Activated gamma-delta T cell treated with Interleukin-2 at 50 U/mL for 16 hours (primary cell): ENCODE measurements around the gene CDKN2B-AS1.

ENCODE experiments used
- DNase-seq: peaks from one replicate; pipeline ENCODE4 v3.0.0-alpha.2; 2020

The CDKN2B-AS1 gene

DNA sequence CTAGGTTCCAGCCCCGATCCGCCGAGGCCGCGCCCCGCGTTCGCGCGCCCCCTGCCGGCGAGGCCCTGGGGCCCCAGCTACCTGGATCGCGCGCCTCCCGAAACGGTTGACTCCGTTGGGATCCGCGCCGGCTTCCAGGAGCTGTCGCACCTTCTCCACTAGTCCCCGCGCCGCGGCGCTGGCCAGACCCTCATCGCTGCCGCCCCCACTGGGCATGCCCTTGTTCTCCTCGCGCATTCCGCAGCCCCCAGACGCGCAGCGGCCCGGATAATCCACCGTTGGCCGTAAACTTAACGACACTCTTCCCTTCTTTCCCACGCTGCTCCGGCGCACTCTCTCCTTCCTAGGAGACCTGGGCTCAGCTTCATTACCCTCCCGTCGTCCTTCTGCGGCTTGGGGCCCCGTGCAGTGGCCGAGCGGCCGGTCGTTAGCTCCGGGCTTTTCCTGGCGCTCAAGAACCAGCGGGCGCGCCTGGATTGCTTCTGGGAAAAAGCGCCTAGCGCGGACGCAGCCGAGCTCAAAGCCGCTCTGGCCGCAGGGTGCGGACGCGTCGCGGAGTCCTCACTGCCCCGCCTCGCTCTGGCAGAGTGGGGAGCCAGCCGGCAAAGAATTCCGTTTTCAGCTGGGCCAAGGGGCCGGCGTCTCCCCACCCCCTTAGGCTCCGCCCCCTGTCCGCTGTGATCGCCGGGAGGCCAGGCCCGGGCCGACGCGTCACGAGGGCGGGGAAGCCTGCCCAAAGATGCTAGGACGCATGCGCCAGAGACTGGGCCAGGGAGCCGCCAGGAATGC is 14.3 kb downstream of the CDKN2B-AS1 start, which contains the start of gene CDKN2B:
Gene CDKN2B (minus strand): TSS at position 589 of the 789 bp plus-strand sequence. CDS start 352 bp downstream, at position 237.
- peak; percentile 48 for DNase-seq

DNA sequence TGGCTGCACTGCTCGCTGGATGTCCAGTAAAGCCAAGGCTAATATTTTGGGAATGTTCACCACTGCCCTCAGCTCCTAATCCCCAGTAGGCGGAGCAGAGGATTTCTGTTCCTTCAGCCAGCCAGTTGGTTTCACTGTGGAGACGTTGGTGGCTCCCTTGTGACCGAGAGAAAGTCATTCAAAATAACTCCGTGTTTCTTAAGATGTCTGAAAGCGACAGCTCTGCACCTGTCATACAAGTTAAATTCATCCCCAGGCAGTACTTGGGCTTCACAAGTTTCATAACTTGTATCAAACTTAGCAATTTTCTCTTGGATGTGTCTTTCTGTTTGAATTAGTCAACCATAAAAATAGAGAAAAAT is 14.9 kb downstream of the CDKN2B-AS1 start:
- no peak for DNase-seq

DNA sequence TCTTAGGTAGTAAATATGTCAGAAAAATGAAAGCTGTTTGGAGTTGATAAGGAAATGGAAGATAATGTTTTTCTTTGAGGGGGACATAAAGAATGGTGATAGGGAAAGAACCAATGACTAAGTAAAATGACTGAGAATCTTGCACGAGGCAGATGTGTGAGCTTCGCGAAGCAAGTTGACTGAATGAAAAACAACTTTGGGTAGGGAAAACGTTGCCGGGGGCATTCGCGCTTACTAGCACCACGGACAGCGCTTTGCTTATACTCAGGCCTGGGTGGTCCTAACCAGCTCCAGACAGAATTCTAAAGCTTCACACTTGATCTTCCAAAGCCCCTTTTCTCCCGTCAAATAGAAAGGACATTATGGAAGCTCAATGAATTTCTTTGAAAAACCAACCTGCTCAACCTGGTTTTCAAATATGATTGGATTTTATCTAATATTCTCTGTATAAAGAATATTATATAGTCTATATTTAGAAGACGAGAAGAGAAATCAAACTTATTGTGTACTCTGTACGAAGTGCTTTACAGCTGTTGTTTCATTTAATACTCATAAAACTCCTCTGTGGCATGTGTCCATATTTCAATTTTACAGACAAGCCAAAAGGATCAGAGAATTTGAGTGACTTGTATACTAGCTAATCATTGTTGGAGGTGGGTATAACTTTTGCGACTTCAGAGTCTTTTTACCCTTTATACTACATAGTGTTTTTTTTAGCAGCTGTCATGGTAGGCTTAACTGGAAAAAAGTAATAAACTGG is 16.5 kb downstream of the CDKN2B-AS1 start:
- no peak for DNase-seq

DNA sequence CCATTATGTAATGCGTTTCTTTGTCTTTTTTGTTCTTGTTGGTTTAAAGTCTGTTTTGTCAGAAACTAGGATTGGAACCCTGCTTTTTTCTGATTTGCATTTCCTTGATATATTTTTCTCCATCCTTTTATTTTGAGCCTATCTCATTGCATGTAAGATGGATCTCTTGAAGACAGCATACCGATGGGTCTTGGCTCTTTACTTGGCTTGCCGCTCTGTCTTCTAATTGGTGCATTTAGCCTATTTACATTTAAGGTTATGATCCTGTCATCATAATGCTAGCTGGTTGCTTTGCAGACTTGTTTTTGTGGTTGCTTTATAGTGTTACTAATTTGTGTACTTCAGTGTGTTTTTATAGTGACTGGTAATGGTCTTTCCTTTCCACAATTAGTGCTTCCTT is 27.8 kb downstream of the CDKN2B-AS1 start:
- DNase-seq, result no peak

DNA sequence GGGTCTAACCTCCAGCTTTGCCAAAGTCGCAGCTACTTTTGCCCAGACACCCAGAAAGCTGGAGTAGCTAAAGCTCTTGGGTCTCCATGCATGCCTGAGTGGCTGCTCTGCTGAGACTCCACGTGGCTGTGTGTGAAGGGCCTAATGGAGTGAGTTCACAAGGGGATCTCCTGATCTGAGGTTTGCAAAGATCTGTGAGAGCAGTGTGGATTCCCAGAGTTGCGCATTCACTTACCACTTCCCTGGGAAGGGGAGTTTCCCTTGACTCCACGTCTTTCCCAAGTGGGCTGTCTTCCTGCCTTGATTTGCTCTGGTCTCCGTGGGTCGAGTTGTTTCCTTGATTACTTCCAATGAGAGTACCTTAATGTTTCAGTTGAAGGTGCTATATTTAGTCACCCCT is 32.1 kb downstream of the CDKN2B-AS1 start:
- no peak for DNase-seq

DNA sequence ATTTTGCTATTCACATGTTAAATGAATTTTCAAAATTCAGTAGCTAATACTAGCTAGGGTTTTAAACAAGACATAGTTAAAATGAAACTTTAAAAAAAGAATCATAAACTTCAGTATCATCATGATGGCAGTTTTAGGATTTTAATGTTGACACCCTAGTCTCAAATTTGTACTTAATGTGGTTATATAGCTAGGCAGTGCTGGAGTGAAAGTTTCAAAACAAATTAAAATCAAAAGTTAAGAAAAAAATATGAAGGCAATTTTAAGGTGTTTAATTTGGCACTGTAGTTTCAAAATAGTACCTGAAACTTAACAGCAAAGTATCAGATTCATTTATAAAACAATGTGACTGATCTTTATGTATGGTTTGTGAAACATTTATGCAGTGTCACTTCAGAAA is 33.8 kb downstream of the CDKN2B-AS1 start:
- no peak for DNase-seq

DNA sequence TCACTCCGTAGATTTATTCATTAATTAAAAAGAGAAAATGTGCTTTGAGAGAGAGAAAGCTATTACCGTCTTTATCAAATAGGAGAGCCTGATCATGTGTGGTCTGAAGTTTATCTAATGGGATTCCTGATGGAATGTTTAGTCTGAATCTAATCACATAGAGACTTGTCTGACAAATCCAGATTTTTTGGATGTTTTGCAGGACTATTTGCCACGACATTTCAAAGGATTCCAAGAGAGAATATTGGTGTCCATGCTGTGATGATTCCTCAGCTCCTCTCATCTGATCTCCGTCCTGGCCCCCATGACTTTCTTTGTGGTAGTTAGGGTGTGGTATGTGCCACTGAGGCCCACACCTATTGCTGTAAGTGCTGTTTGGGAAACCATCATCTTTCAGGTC is 34.6 kb downstream of the CDKN2B-AS1 start:
- DNase-seq, result no peak

DNA sequence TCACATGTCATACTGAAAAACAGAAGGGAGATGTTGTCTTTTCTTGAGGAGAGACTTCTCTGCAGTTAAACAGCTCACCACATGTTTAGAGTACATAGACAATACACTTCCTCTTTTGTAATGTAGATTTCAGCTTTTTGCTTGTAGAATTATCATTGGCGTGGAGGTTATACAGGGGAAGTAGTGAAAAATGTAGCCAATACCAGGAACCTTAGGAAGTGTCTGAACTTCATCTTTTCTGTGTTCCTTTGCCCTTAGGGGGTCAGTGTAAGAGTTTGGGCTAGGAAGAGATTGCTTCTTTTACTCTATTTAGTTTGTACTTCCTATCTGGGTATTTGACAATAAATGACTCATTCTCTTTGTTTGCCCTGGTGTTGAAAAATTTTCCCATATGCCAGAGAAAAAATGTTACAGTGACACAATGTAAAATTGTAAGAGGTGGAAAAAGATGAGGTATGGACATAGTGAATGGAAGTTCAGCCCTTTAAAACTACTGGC is 35.6 kb downstream of the CDKN2B-AS1 start:
- DNase-seq, result no peak

DNA sequence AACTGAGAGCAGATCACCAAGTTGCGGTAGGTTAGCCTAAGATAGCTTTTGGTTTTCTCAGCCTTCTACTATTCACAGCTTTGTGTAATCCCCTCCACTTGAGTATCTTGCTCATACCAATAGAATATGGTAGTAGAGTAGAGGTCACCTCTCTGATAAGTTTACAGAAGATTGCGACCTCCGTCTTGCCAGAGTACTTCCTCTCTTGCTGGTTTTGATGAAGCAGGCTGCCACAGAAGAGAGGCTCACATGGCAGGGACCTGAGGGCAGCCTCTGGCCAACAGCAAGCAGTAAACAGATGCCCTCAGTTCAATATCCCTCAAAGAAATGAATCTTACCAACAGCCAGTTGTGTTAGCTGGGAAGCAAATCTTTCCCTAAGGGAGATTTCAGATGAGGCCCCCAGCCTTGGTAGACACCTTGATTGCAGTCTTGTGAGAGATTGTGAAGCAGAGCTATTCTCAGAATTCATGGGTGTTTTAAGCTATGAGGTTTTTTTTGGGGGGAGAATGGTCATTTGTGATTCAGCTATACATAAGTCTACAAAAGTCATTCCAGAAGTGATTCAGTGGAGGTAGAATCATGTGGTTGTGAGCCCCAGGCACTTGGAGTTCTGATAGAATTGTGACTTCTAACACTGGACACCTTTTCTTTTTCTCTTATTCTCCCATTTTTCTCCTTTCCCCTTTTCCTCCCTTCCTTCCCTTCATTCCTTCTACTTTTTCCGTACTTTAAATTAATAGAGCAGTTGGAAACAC is 37.2 kb downstream of the CDKN2B-AS1 start:
- DNase-seq, result no peak

DNA sequence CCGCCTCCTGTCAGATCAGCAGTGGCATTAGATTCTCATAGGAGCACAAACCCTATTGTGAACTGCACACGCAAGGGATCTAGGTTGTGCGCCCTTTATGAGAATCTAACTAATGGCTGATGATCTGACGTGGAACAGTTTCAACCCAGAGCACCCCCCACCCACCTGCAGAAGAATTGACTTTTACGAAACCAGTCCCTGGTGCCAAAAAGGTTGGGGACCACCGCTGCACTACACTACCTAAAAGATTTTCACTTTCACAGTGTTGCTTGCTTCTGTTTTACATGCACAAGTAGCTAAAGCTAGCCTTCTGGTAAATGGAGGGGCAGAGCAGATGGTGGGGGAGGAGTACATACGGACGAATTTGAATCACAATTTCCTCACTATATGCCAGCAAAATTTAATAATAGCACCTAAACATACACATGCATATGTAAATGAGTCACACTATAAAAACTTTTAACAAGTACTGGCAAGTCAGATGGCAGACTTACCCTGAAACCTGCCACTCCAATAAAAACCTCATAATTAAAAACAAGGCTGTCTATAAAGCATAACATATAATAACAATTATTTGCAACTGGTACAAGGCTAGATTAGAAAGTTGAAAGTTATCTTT is 38.5 kb downstream of the CDKN2B-AS1 start:
- no peak for DNase-seq

DNA sequence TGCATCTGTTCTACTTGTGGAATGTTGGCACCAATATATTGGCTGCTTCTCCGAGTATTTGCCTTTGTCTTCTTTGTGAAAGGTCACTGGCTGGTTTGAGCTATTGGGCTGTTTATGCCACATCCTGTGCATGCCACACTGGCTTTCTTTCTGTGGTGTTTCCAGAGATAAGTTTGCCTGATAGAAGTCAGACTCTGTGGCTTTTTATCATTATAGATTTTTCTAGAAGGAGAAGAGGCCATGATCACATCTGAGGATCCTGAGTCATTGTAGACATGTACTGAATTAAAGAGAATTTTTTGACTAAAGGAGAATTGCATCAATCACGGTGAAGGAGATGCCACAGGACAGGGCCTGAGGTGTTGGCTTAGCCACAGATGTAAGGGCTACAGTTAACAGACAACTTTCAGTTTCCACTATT is 41.0 kb downstream of the CDKN2B-AS1 start:
- no peak for DNase-seq

DNA sequence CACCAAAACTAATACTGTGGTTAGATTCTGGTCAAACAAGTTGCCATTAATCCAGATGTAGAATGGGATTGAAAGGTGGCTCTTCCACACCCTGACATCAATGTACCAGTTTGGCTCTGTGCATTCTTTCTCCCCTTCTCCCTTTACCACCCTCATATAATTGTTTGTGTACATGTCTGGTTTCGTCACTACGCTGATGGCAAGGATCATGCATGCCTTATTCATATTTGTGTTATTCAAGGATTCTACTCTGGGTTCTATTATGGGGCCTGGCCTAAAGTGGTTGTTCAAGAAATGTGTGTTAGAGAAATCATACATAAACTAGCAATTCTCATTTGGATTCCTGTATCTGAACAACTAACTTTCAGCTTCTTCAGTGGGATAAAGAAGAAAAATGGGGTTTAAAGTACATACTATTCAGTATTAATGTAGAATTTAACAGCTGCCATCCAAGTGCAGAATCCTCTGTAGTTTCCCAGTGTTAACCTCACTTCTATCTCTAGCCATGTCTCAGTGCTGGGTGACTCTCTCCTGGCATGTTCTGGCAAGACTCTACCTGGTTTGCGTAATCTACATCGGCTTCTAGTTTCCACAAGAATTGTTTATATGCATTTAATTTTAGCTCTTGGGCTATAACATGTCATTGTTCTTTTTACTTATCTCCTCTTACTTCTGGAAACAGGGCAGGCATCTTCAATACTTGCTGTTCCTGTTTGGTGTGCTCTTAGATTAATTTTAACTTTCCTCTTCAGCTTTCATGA is 42.5 kb downstream of the CDKN2B-AS1 start:
- no peak for DNase-seq

DNA sequence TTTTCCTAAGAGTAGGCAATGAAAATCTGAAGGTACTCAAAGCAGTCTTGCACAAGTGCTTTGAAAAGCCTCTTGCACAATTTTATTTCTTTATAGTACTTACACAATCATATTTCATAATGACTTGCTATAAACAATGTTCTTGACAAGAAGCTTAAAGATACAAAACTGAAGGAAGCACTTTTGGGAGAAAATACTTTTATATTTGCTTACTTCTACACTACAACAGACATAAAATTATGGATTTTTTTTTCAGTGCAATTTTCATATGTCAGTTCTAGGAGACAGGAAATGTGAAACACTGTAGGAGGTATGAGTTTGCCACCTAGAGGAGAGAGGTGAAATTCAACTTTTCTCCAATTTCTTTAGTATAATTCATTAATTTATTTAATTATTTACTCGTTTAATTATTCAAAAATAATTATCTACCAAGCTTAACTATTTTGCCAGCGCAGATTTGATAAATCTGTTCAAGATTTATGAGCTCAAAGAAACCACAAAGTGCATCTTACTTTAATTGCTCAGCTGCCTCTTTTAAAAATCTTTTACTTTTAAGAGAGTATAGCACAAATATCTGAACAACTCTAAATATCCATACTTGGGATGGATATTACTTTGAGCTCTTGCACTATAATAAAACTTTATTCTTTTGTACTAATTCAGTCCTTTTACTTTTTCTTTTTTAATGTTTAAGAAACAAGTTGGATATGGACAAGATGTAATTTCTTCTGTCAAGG is 43.5 kb downstream of the CDKN2B-AS1 start:
- DNase-seq, result no peak

DNA sequence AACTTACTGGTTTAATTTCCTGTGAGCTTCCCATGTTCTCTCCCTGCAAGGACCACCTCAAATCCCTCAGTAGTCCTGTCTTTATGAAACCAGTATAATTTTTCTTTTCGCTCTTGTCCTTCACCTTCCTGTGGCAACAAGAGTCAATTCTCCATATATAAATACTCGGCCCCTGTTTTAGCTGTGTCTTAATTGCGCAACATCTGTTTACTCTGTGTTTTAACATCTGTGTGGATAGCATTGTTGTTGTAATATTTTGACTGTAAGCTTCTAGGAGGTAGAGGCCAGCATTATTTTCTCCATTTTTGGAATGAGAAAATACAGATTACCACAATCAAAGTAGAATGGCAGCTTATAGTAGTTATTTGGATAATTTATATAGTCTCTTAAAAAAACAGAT is 44.7 kb downstream of the CDKN2B-AS1 start:
- no peak for DNase-seq

DNA sequence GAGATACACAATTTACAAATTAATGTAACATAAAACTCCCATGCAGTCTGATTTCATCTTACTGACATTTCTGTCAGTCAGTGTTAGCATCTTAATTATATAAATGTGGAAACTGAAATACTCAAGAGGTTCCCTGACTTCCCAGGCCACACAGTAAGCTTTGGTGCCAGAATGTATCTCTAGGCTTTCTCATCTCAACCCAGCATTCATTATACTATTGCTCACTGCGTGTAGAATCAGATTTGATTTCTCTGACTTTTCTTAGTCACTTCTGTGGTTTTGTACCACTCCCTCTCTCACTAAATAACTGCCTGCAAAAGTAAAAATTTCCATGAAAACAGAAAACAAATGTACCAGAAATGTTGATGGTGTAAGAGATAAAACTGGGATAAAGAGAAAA is 46.2 kb downstream of the CDKN2B-AS1 start:
- no peak for DNase-seq

DNA sequence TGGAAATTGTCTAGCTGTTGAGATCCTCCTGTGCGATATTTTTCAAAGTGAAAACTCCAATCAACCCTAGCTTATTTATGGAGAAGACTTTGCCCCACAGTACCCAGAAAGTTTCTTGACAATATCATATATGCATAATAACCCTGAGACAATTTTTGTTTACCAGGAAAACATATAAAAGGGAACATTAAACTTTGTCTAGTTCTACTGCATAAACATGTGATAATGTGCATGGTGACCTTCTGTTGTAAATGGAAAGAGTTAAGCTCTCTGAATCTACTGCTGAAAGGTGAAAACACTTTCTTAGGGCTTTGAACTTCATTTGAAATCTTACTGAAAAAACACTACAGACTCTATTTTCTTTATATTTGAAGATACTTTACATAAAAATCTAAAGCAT is 46.8 kb downstream of the CDKN2B-AS1 start:
- DNase-seq, result no peak

DNA sequence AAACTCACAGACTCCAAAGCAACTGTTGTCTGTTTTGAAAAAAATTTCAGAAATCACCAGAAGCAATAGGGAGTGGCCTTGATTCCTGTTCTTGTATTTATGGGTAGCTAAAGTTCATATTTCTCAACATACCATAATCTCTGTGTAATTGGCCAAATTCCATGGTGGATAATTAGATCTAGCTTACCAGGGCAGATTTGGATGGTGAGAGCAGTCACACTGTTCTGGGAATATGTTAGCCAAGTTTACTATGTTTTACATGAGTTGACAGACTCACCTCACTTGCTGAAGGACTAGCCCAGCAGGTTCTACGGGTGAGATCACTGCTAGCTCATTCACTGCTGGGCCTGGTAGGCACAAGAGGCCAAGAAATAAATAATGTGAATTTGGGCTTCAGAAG is 47.2 kb downstream of the CDKN2B-AS1 start:
- DNase-seq, result no peak

DNA sequence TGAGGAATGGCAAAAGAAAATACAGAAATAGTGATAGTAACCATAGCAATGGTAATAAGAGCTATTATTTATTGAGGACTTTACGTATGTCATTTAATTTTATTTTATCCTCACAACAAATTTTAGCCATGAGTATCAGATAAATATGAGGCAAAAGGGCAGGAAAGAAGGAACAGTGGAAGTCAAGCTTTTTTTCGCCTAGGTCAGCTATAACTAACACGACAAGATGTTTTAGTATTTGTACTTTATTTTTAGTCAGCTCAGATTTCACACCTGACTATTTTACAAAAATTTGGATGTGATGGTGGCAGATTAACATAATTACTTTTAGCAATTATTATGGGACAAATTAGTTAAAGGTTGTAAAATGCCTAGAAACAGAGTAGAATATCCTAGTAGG is 49.3 kb downstream of the CDKN2B-AS1 start:
- no peak for DNase-seq

DNA sequence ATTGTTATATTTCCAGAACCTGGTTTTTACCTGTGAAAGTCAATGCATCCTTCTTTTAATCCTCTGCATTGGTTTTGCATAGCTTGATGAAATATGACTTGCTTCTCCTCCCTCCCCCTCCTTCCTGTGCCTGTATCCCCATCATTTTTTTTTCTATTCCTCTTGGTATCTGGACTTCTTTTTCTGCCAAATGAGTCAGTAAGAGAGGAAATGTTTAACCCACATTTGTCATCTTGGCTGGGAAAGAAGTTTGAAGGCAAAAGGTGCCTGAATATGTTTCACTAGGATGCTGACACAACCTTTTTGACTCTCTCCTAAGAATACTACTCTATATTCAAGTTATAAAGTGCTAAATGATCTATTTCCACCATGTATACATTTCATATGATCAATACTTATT is 50.0 kb downstream of the CDKN2B-AS1 start:
- no peak for DNase-seq

DNA sequence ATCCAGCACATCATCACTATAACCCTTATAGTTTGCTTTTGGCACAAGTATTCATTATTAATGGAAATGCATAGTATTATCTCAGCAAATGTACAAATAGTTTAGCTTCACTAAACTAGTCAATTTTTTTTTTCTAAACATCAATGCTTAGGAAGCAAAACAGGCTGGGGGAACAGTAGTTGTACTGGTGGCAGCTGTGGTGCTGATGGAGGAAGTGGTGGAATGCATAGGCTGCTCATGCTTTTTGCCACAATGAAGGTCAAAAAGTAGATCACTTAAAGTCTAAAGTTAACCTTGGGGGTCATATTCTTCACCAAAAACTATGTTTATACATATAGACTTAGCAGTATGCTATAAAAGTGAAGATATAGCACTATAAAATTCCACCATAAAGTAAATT is 50.8 kb downstream of the CDKN2B-AS1 start:
- DNase-seq, result no peak

DNA sequence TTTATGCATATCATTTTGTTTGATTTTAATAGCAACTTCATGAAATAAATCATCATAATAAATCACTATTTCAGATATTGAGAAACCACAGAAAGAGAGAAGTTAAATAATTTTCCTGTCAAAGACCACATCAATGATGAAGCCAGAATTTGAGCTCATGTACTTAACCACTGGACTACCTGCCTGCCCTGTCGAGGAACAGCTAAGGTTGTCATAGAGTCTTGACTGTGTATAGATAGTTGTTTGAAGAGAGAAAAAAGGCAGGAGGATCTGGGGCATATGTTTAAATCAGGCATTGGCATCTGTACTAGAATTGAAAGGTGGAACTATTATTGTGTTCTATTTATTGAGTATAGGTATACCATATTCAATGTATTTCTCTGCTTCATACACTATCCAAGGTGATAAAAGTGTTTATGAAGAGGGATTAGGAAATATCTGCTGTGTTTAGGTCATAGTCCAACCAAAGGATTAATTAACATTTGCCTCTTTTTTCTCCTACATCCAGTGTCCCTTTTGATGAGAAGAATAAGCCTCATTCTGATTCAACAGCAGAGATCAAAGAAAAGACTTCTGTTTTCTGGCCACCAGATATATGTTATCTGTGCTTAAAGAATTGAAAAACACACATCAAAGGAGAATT is 51.8 kb downstream of the CDKN2B-AS1 start:
- DNase-seq, result no peak
